K562 treated with DMSO at 1 percent for 12 hours (cell line): ENCODE results near the gene ZNHIT3. TPM values are rescaled to one million over a fixed set of nuclear protein-coding genes. Genes with fewer than 3 reads are reported as not detected.

Source experiments
- total RNA-seq: library from RNA; unstranded; fragments of 300-600 nt; gene quantifications from 2 replicates; pipeline ENCODE4 v1.2.3, GENCODE V29; 2022; ENCODE audit not compliant: insufficient read depth

Gene ZNHIT3
- 71.6 and 72.1 TPM in 2 replicates for total RNA-seq

GRCh38 chr17:36486204-36487194 is at the start of gene ZNHIT3:
TSS of gene ZNHIT3 (plus strand) at chr17:36486681. CDS start at chr17:36486700, 19 bp downstream.

GRCh38 chr17:36534840-36535668 is 48.6 kb downstream of the ZNHIT3 start, which contains the start of the genes MYO19 and PIGW:
TSS of gene MYO19 (minus strand) at chr17:36534868. CDS start at chr17:36532538, 2,330 bp downstream.
TSS of gene PIGW (plus strand) at chr17:36534987. CDS start at chr17:36537102, 2,115 bp downstream.

GRCh38 chr17:36544307-36545076 is 58.0 kb downstream of the ZNHIT3 start, which contains the start of gene GGNBP2:
TSS of gene GGNBP2 (plus strand) at chr17:36544919. CDS start at chr17:36545725, 806 bp downstream.

Other genes starting within 250 kb of the ZNHIT3 start
- gene TBC1D3I, start 222.1 kb upstream of the ZNHIT3 start, total RNA-seq = not detected in 2 replicates
- not detected in 2 replicates for gene TBC1D3G, start 162.8 kb upstream of the ZNHIT3 start, total RNA-seq
- gene TBC1D3H, start 98.2 kb upstream of the ZNHIT3 start, total RNA-seq = not detected in 2 replicates
- 42.6 and 75.8 TPM in 2 replicates for gene MYO19, start 48.2 kb downstream of the ZNHIT3 start, total RNA-seq
- gene PIGW, start 48.3 kb downstream of the ZNHIT3 start, total RNA-seq = 4.2 and 11.7 TPM in 2 replicates
- 39.6 and 67.7 TPM in 2 replicates for gene GGNBP2, start 58.2 kb downstream of the ZNHIT3 start, total RNA-seq
- gene DHRS11, start 105.2 kb downstream of the ZNHIT3 start, total RNA-seq = 27.9 and 34.1 TPM in 2 replicates
- gene MRM1, start 114.9 kb downstream of the ZNHIT3 start, total RNA-seq = 3.2 and 3.5 TPM in 2 replicates